ENCODE measurements around the gene RBM18.

The RBM18 gene

DNA sequence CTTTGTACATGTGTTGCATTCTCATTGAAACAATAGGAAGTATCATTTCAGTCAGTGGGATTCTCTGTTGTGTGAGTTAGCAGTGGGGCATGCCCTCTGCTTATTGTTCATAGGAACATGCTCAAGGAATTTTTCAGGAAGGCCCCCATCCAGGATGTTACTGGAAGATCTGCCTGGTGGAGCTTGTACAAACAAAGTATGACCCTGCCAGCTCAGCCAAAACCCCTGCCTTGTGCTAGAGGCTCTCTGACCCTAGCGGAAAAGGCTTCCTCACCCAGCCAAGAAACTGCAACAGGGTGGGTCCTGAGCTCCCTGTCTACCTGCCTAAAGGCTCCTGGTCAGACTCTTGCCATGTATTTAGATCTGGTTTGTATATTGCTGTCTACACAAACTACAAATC is 43.3 kb upstream of the RBM18 start:
- Histone ChIP-seq H3K27ac (ENCODE audit: low read length) (no peak overlapping the region), H3K27me3 (ENCODE audit: low read depth, low read length) (no peaks in the 10 kb centered on the region), H3K36me3 (replicated peaks; ENCODE audit: low read depth, low read length) (peaks cover 37% of the 10 kb centered on the region), H3K9me3 (ENCODE audit: insufficient read depth, low read length) (no peaks in the 10 kb centered on the region), H3K4me3 (ENCODE audit: low read length) (no peak overlapping the region), H3K9ac (ENCODE audit: low read length) (no peak overlapping the region), H3K4me1 (ENCODE audit: low read length) (no peaks in the 10 kb centered on the region), H4K20me1 (ENCODE audit: insufficient read depth, low read length) (no peaks in the 10 kb centered on the region; the same call in 1 of the 2 replicates), H2AFZ (ENCODE audit: low read depth, low read length) (no peak overlapping the region), H3K4me2 (ENCODE audit: low read length) (no peak overlapping the region), H3K79me2 (ENCODE audit: low read length) (no peaks in the 10 kb centered on the region)
- no peak for TF ChIP-seq EZH2phosphoT487 (IDR thresholded peaks at IDR 0.05; ENCODE audit: low read depth)
- TF ChIP-seq, protein P1, sequence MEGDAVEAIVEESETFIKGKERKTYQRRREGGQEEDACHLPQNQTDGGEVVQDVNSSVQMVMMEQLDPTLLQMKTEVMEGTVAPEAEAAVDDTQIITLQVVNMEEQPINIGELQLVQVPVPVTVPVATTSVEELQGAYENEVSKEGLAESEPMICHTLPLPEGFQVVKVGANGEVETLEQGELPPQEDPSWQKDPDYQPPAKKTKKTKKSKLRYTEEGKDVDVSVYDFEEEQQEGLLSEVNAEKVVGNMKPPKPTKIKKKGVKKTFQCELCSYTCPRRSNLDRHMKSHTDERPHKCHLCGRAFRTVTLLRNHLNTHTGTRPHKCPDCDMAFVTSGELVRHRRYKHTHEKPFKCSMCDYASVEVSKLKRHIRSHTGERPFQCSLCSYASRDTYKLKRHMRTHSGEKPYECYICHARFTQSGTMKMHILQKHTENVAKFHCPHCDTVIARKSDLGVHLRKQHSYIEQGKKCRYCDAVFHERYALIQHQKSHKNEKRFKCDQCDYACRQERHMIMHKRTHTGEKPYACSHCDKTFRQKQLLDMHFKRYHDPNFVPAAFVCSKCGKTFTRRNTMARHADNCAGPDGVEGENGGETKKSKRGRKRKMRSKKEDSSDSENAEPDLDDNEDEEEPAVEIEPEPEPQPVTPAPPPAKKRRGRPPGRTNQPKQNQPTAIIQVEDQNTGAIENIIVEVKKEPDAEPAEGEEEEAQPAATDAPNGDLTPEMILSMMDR (IDR thresholded peaks at IDR 0.05; ENCODE audit: low read depth, low read length), result no peak

DNA sequence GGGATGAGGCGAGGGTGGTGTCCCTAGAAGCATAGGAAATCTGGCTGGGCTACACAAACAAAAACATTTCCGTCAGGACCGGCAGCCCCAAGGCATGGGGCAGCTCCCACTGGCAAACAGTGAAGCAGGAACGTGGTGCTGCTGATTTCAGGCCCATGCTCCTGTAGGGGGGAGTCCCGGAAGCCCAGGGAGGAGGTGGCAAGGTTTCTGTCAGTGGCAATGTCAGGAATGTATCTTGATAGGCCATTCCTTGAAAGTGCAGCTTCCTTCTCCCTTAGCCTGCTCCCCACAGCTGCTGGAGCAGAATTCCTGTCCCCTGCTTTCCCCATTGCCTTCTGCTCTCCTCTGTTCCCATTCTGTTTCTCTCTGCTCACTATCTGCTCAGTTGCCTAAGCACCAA is 42.4 kb upstream of the RBM18 start:
- Histone ChIP-seq H3K36me3 (replicated peaks; ENCODE audit: low read depth, low read length) (peaks cover 37% of the 10 kb centered on the region), H3K27ac (ENCODE audit: low read length) (no peak overlapping the region), H3K4me2 (ENCODE audit: low read length) (no peak overlapping the region), H3K27me3 (ENCODE audit: low read depth, low read length) (no peaks in the 10 kb centered on the region), H3K9me3 (ENCODE audit: insufficient read depth, low read length) (no peaks in the 10 kb centered on the region), H3K4me3 (ENCODE audit: low read length) (no peak overlapping the region), H3K79me2 (ENCODE audit: low read length) (no peaks in the 10 kb centered on the region), H3K9ac (ENCODE audit: low read length) (no peak overlapping the region), H2AFZ (ENCODE audit: low read depth, low read length) (no peak overlapping the region), H3K4me1 (ENCODE audit: low read length) (no peaks in the 10 kb centered on the region), H4K20me1 (ENCODE audit: insufficient read depth, low read length) (no peaks in the 10 kb centered on the region; the same call in 1 of the 2 replicates)
- TF ChIP-seq EZH2phosphoT487 (IDR thresholded peaks at IDR 0.05; ENCODE audit: low read depth), result no peak

DNA sequence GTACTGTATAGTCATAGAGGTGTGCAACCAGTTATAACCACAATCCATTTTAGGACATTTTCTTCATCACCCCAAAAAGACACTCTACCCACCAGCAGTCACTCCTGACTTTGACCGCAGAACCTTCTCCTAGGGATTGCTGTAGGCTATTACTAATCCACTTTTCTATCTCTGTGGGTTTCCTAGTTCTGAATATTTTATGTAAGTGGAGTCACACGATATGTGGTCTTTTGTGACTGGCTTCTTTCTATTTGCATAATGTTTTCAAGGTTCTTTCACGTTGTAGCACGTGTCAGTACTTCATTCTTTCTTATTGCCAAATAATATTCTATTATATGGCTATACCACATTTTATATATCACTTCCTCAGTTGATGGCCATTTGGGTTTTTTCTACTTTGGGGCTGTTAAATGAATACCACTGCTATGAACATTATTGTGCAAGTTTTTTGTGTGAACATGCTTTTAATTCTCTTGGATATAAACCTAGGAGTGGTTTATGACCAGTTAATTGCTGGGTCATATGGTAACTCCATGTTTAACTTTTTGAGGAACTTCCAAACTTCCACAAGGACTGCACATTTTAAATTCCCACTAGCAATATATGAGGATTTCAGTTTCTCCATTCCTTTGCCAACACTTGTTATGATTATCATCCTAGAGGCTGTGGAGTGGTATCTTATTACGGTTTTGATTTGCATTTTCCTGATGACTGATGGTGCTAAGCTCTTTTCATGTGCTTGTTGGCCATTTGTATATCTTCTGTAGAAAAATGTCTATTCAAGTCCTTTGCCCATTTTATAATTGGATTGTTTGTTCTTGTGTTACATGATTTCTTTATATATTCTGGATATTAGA is 37.8 kb upstream of the RBM18 start:
- Histone ChIP-seq H3K9ac (ENCODE audit: low read length) (no peak overlapping the region), H3K9me3 (ENCODE audit: insufficient read depth, low read length) (no peaks in the 10 kb centered on the region), H4K20me1 (ENCODE audit: insufficient read depth, low read length) (peaks cover 8% of the 10 kb centered on the region; the same call in 1 of the 2 replicates), H3K4me1 (ENCODE audit: low read length) (no peaks in the 10 kb centered on the region), H3K36me3 (replicated peaks; ENCODE audit: low read depth, low read length) (peaks cover 34% of the 10 kb centered on the region), H3K4me2 (ENCODE audit: low read length) (no peak overlapping the region), H2AFZ (ENCODE audit: low read depth, low read length) (no peak overlapping the region), H3K27me3 (ENCODE audit: low read depth, low read length) (no peaks in the 10 kb centered on the region), H3K79me2 (ENCODE audit: low read length) (peaks cover 5% of the 10 kb centered on the region; the same call in 1 of the 2 replicates), H3K27ac (ENCODE audit: low read length) (no peak overlapping the region), H3K4me3 (ENCODE audit: low read length) (no peak overlapping the region)
- no peak for TF ChIP-seq EZH2phosphoT487 (IDR thresholded peaks at IDR 0.05; ENCODE audit: low read depth)
- TF ChIP-seq, protein P1 (IDR thresholded peaks at IDR 0.05; ENCODE audit: low read depth, low read length), result no peak

DNA sequence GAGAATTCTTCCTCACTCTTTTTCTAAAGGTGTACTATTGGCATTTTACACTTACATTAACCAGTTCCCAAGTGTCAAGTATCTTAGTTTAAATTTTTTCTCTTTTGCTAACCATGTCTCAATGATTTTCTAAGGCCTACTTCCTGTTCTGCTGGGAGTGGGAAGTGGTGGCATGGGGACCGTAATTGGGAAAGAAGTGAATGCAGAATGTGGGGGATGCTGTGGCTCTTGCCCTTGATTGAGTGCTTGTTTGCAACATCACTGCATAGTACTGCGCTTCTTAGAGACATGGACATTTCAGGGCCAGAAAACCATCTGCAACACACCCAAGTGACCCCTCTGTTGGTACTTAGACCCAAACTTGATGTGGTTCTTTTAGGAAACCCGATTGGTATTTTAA is 32.9 kb upstream of the RBM18 start:
- no peak overlapping the region for H3K9ac ChIP-seq (ENCODE audit: low read length)
- TF ChIP-seq, protein P1 (IDR thresholded peaks at IDR 0.05; ENCODE audit: low read depth, low read length), result no peak
- TF ChIP-seq EZH2phosphoT487 (IDR thresholded peaks at IDR 0.05; ENCODE audit: low read depth), result no peak
- H3K9me3 ChIP-seq (ENCODE audit: insufficient read depth, low read length), result no peaks in the 10 kb centered on the region
- H3K79me2 ChIP-seq (ENCODE audit: low read length), result peaks cover 5% of the 10 kb centered on the region; the same call in 1 of the 2 replicates
- H3K36me3 ChIP-seq (replicated peaks; ENCODE audit: low read depth, low read length), result peaks cover 50% of the 10 kb centered on the region
- H3K4me3 ChIP-seq (ENCODE audit: low read length), result no peak overlapping the region
- H3K4me2 ChIP-seq (ENCODE audit: low read length), result no peak overlapping the region
- H4K20me1 ChIP-seq (ENCODE audit: insufficient read depth, low read length), result peaks cover 8% of the 10 kb centered on the region; the same call in 1 of the 2 replicates
- H3K27ac ChIP-seq (ENCODE audit: low read length), result no peak overlapping the region
- no peaks in the 10 kb centered on the region for H3K27me3 ChIP-seq (ENCODE audit: low read depth, low read length)
- no peaks in the 10 kb centered on the region for H3K4me1 ChIP-seq (ENCODE audit: low read length)
- H2AFZ ChIP-seq (ENCODE audit: low read depth, low read length), result no peak overlapping the region

All from OCI-LY3 (cell line).